Caco-2 (cell line): Measurements from ENCODE around the gene RBP4. TPM values are rescaled to one million over a fixed set of nuclear protein-coding genes. Genes with fewer than 3 reads are reported as not detected.

ENCODE experiments used
- BruUV-seq: library from RNA; stranded (reverse); fragments of 400-500 nt; replicated peaks from 2 replicates; lab custom pipeline; 2021; lab: Mats Ljungman, UMichigan
- CTCF ChIA-PET: fragments of 300-600 bp; sonication (Branson Sonifier 250); formaldehyde crosslinking; loops from one replicate; lab custom pipeline; 2022; ENCODE audit warnings: antibody characterized with exemption; lab: Charles Lee
- POLR2A ChIA-PET: fragments of 300-600 bp; sonication (Branson Sonifier 250); formaldehyde crosslinking; loops from one replicate; lab custom pipeline; 2022; ENCODE audit warnings: antibody characterized with exemption; lab: Charles Lee
- DNase-seq, 2 experiments: peaks; one replicate each; pipeline versions ENCODE4 v3.0.0 to v3.0.0-alpha.2; 2020 to 2022
- H3K27me3 ChIP-seq: replicated peaks from 2 replicates; pipeline ENCODE4 v1.6.0; 2011; ENCODE audit warnings: low read length; ENCODE audit not compliant: control insufficient read depth, insufficient read depth
- H3K36me3 ChIP-seq: 2 replicates; pipeline ENCODE4 v1.5.1; 2011; ENCODE audit warnings: low read length; ENCODE audit not compliant: control insufficient read depth, insufficient read depth
- H3K4me1 ChIP-seq: fragments of 250-450 bp; sonication (Bioruptor Pico); 2 replicates; pipeline ENCODE4 v1.5.1; 2020; ENCODE audit warnings: mild to moderate bottlenecking
- H3K4me3 ChIP-seq: 2 replicates; pipeline ENCODE4 v1.5.1; 2011; ENCODE audit warnings: low read depth, mild to moderate bottlenecking, control low read depth, low read length
- H3K9me3 ChIP-seq: fragments of 250-450 bp; sonication (Bioruptor Pico); 2 replicates; pipeline ENCODE4 v1.5.1; 2020; ENCODE audit warnings: mild to moderate bottlenecking, moderate library complexity
- H3K27ac Mint-ChIP-seq: one replicate; pipeline ENCODE4 v1.8.0; 2022; ENCODE audit warnings: mixed read lengths; ENCODE audit not compliant: unreplicated experiment
- H3K27me3 Mint-ChIP-seq: one replicate; pipeline ENCODE4 v1.8.0; 2022; ENCODE audit warnings: mixed read lengths; ENCODE audit not compliant: insufficient read depth, unreplicated experiment
- H3K36me3 Mint-ChIP-seq: one replicate; pipeline ENCODE4 v1.8.0; 2022; ENCODE audit warnings: mild to moderate bottlenecking, mixed read lengths; ENCODE audit not compliant: insufficient read depth, unreplicated experiment
- H3K4me1 Mint-ChIP-seq: one replicate; pipeline ENCODE4 v1.8.0; 2022; ENCODE audit warnings: low read depth, mixed read lengths; ENCODE audit not compliant: unreplicated experiment
- H3K4me3 Mint-ChIP-seq: one replicate; pipeline ENCODE4 v1.8.0; 2022; ENCODE audit warnings: mild to moderate bottlenecking, moderate library complexity, mixed read lengths; ENCODE audit not compliant: unreplicated experiment
- H3K9me3 Mint-ChIP-seq: one replicate; pipeline ENCODE4 v1.8.0; 2022; ENCODE audit warnings: mixed read lengths; ENCODE audit not compliant: unreplicated experiment
- CTCF ChIP-seq, 2 experiments: fragments of 200-600 bp in 1 of 2; IDR thresholded peaks; 1 replicate in 1 of 2; 2 replicates in 1 of 2; pipeline versions ENCODE4 v1.5.1 to v1.8.0; 2011 to 2022; ENCODE audit warnings: antibody characterized with exemption in 1 of 2, control low read depth in 1 of 2, inconsistent platforms in 1 of 2, low read depth in 1 of 2, low read length in 1 of 2, mild to moderate bottlenecking in 1 of 2, moderate library complexity in 1 of 2; ENCODE audit not compliant: insufficient read depth in 1 of 2, severe bottlenecking in 1 of 2, unreplicated experiment in 1 of 2
- intact Hi-C: fragments of 100-400 bp; cut with micrococcal nuclease; formaldehyde crosslinking; loops from one replicate; pipeline ENCODE4 v1.10.0; 2022; ENCODE audit not compliant: unreplicated experiment
- total RNA-seq: library from RNA; stranded (reverse); gene quantifications from 2 replicates; pipeline ENCODE4 v1.2.3, GENCODE V29; 2022

Gene RBP4
- total RNA-seq, 1 experiment from 2014 or later = 255 TPM

- Mint-ChIP-seq H3K4me3 (no peak overlapping the region), H3K27ac (no peak overlapping the region), H3K36me3 (peaks cover 7% of the 10 kb centered on the region), H3K27me3 (no peaks in the 10 kb centered on the region), H3K9me3 (peaks cover 9% of the 10 kb centered on the region), H3K4me1 (peaks cover 36% of the 10 kb centered on the region)
- no peak for DNase-seq
- no peak for TF ChIP-seq CTCF (IDR thresholded peaks at IDR 0.05; ENCODE audit: insufficient read depth in 1 of 2, low read depth in 1 of 2, low read length in 1 of 2, severe bottlenecking in 1 of 2, unreplicated experiment in 1 of 2)
- Histone ChIP-seq H3K27me3 (no peaks in the 10 kb centered on the region), H3K36me3 (no peaks in the 10 kb centered on the region), H3K4me3 (no peak overlapping the region), H3K4me1 (peaks cover 39% of the 10 kb centered on the region), H3K9me3 (peaks cover 4% of the 10 kb centered on the region; the same call in 1 of the 2 replicates)
- intact Hi-C loops = no loop called here
- CTCF ChIA-PET = interaction anchor here (1.2 kb wide), 1 partner anchor 9 kb away, joined by 3 read pairs; no protein-coding TSS in a partner anchor
- no TSS peak for BruUV-seq
- POLR2A ChIA-PET = no interaction called here
These were observed 24.1 kb downstream of the RBP4 start for GRCh38 chr10:93576888-93577287.

- peaks cover 38% of the 10 kb centered on the region for H3K4me1 Mint-ChIP-seq
- CTCF ChIA-PET = no interaction called here
These were observed 27.1 kb downstream of the RBP4 start for GRCh38 chr10:93573924-93574323.

GRCh38 chr10:93573051-93573909 lies 27.8 kb downstream of the RBP4 start:
- H3K27me3 Mint-ChIP-seq = no peaks in the 10 kb centered on the region
- intact Hi-C loops = no loop called here
- no peak for DNase-seq

More at GRCh38 chr10:93573924-93574323, 27.1 kb downstream of the RBP4 start:
- BruUV-seq = no TSS peak
- Mint-ChIP-seq H3K27ac (no peak overlapping the region), H3K36me3 (no peaks in the 10 kb centered on the region), H3K4me3 (no peak overlapping the region), H3K9me3 (peaks cover under 1% of the 10 kb centered on the region), H3K27me3 (no peaks in the 10 kb centered on the region)
- H3K4me1 ChIP-seq = peaks cover 44% of the 10 kb centered on the region
- no peak for TF ChIP-seq CTCF (IDR thresholded peaks at IDR 0.05; ENCODE audit: insufficient read depth in 1 of 2, low read depth in 1 of 2, low read length in 1 of 2, severe bottlenecking in 1 of 2, unreplicated experiment in 1 of 2)
- no peak for DNase-seq
- H3K27me3 ChIP-seq = no peaks in the 10 kb centered on the region
- intact Hi-C loops = no loop called here
- H3K9me3 ChIP-seq = no peaks in the 10 kb centered on the region
- H3K36me3 ChIP-seq = no peaks in the 10 kb centered on the region
- no peak overlapping the region for H3K4me3 ChIP-seq
- POLR2A ChIA-PET = no interaction called here

More at GRCh38 chr10:93573051-93573909, 27.8 kb downstream of the RBP4 start:
- Histone ChIP-seq H3K4me1 (peaks cover 37% of the 10 kb centered on the region), H3K9me3 (no peaks in the 10 kb centered on the region), H3K27me3 (no peaks in the 10 kb centered on the region), H3K4me3 (no peak overlapping the region), H3K36me3 (no peaks in the 10 kb centered on the region)
- H3K4me3 Mint-ChIP-seq = no peak overlapping the region
- no peak for TF ChIP-seq CTCF (IDR thresholded peaks at IDR 0.05; ENCODE audit: insufficient read depth in 1 of 2, low read depth in 1 of 2, low read length in 1 of 2, severe bottlenecking in 1 of 2, unreplicated experiment in 1 of 2)
- BruUV-seq = no TSS peak
- no peaks in the 10 kb centered on the region for H3K36me3 Mint-ChIP-seq
- H3K9me3 Mint-ChIP-seq = no peaks in the 10 kb centered on the region
- H3K27ac Mint-ChIP-seq = no peak overlapping the region
- H3K4me1 Mint-ChIP-seq = peaks cover 34% of the 10 kb centered on the region
- ChIA-PET CTCF (no interaction called here), POLR2A (no interaction called here)
